Type B pancreatic cell (in vitro differentiated cells): ENCODE data around the gene HIF3A. TPM values are rescaled to one million over a fixed set of nuclear protein-coding genes. Genes with fewer than 3 reads are reported as not detected.
"Not testable (repeated sequence)": the region's sequence is repeated elsewhere in the genome, so short reads cannot be mapped to it uniquely, and the experiment has no call there.

ENCODE experiments used
- DNase-seq: peaks from one replicate; pipeline ENCODE4 v3.0.0; 2021; ENCODE audit warnings: mixed read lengths; ENCODE audit not compliant: unreplicated experiment; ENCODE audit errors: extremely low spot score
- H3K27ac Mint-ChIP-seq: 2 replicates; pipeline ENCODE4 v1.8.0; 2021; ENCODE audit warnings: mild to moderate bottlenecking, mixed read lengths
- H3K27me3 Mint-ChIP-seq: 2 replicates; pipeline ENCODE4 v1.8.0; 2021; ENCODE audit warnings: mixed read lengths
- H3K36me3 Mint-ChIP-seq: 2 replicates; pipeline ENCODE4 v1.8.0; 2021; ENCODE audit warnings: mixed read lengths
- H3K4me1 Mint-ChIP-seq: one replicate; pipeline ENCODE4 v1.8.0; 2021; ENCODE audit warnings: mixed read lengths; ENCODE audit not compliant: unreplicated experiment
- H3K4me3 Mint-ChIP-seq: 2 replicates; pipeline ENCODE4 v1.8.0; 2021; ENCODE audit warnings: mild to moderate bottlenecking, mixed read lengths
- H3K9me3 Mint-ChIP-seq: 2 replicates; pipeline ENCODE4 v1.8.0; 2021; ENCODE audit warnings: mixed read lengths
- CTCF ChIP-seq: fragments of 200-600 bp; sonication (generic); conservative IDR thresholded peaks from 2 replicates; pipeline ENCODE4 v1.5.0; 2021; ENCODE audit warnings: antibody characterized with exemption, mild to moderate bottlenecking
- total RNA-seq: library from RNA; stranded (reverse); gene quantifications from 2 replicates; pipeline ENCODE4 v1.2.1, GENCODE V29; 2021; ENCODE audit warnings: low replicate concordance

The HIF3A gene
- total RNA-seq, 1 donor from 2014 or later: 62.4 TPM

GRCh38 chr19:46265217-46265828 lies 31.5 kb upstream of the HIF3A start:
- no peak overlapping the region for H3K4me3 Mint-ChIP-seq
- peaks cover 20% of the 10 kb centered on the region for H3K27me3 Mint-ChIP-seq
- H3K36me3 Mint-ChIP-seq: no peaks in the 10 kb centered on the region
- peak; percentile 98 for TF ChIP-seq CTCF
- peak; percentile 81 for DNase-seq
- H3K27ac Mint-ChIP-seq: no peak overlapping the region
- no peaks in the 10 kb centered on the region for H3K9me3 Mint-ChIP-seq
- H3K4me1 Mint-ChIP-seq: peaks cover 10% of the 10 kb centered on the region

DNA sequence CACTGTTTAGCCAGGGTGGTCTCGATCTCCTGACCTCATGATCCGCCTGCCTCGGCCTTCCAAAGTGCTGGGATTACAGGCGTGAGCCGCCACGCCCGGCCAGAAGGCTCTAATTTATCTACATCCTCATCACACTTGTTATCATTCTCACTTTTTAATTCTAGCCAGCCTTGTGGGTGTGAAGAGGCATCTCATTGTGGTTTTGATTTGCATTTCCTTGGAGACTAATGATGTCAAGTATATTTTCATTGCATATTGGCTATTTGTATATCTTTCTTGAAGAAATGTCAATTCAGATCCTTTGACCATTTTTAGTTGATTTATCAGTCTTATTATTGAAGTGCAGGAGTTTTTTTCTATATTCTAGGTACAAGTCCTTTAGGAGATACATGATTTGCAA lies 27.7 kb upstream of the HIF3A start:
- DNase-seq: no peak
- Mint-ChIP-seq H3K4me1 (peaks cover 7% of the 10 kb centered on the region), H3K36me3 (no peaks in the 10 kb centered on the region), H3K27me3 (peaks cover 36% of the 10 kb centered on the region), H3K27ac (no peak overlapping the region), H3K9me3 (no peaks in the 10 kb centered on the region), H3K4me3 (no peak overlapping the region)
- no peak for TF ChIP-seq CTCF

- H3K27ac Mint-ChIP-seq: no peak overlapping the region
- TF ChIP-seq CTCF: no peak
- H3K36me3 Mint-ChIP-seq: no peaks in the 10 kb centered on the region
- DNase-seq: no peak
- H3K4me1 Mint-ChIP-seq: no peaks in the 10 kb centered on the region
- no peak overlapping the region for H3K4me3 Mint-ChIP-seq
- no peaks in the 10 kb centered on the region for H3K9me3 Mint-ChIP-seq
- peaks cover 32% of the 10 kb centered on the region for H3K27me3 Mint-ChIP-seq
These were observed 26.2 kb upstream of the HIF3A start for GRCh38 chr19:46270521-46271256.

GRCh38 chr19:46271481-46272197 lies 25.2 kb upstream of the HIF3A start:
- no peak for TF ChIP-seq CTCF
- Mint-ChIP-seq H3K9me3 (no peaks in the 10 kb centered on the region), H3K27ac (no peak overlapping the region), H3K27me3 (peaks cover 32% of the 10 kb centered on the region), H3K4me1 (no peaks in the 10 kb centered on the region), H3K36me3 (no peaks in the 10 kb centered on the region), H3K4me3 (no peak overlapping the region)
- DNase-seq: no peak

DNA sequence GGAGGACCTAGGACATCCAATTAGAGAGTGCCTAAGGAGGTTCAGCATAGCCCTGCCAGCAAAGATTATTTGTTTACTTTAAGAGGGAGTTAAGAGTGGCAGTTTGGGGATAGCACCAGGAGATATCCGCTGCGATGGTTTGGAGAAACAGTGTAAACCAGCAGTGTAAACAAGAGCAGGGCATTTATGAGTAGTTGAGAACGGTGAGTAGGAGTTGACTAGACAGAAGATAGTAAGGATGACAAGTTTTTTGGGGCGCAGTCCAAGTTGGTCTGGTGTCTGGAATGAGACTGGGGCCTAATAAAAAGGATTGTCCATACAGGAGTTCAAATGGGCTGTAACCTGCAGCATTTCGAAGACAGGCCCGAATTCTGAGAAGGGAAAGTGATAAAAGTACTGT lies 22.9 kb upstream of the HIF3A start:
- DNase-seq, H3K27ac Mint-ChIP-seq, H3K4me1 Mint-ChIP-seq, H3K4me3 Mint-ChIP-seq, H3K36me3 Mint-ChIP-seq, H3K9me3 Mint-ChIP-seq: not testable (repeated sequence)
- H3K27me3 Mint-ChIP-seq: peaks cover 42% of the 10 kb centered on the region

DNA sequence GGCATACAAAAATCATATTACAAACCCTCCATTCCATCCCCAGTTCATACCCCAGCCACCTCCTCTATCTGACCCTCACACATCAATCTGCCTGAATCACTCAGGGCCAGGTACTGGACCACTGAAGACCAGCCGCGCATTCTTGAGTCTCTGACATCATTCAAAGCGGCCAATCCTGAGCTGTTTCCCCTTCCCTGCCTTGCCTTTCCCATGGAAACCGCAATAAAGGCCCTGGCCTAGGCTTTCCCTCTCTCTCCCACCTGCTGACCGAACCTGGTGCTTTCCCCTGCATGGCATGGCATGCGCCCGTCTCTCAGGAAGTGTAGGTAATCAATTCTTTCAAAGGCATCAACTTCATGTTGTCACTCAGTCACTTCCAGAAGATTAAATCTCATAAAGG lies 17.7 kb upstream of the HIF3A start:
- Mint-ChIP-seq H3K4me3 (no peak overlapping the region), H3K36me3 (no peaks in the 10 kb centered on the region), H3K27me3 (peaks cover 24% of the 10 kb centered on the region), H3K4me1 (no peaks in the 10 kb centered on the region), H3K9me3 (no peaks in the 10 kb centered on the region), H3K27ac (no peak overlapping the region)
- no peak for DNase-seq
- no peak for TF ChIP-seq CTCF
